Vagina (tissue), 2 donors: ENCODE results near the gene CREB5.

ENCODE experiments used
- CTCF ChIP-seq, 3 experiments: fragments of 450-650 bp in 2 of 3; fragments of 200-600 bp in 1 of 3; sonication (generic) in 1 of 3; IDR thresholded peaks; one replicate each; pipeline ENCODE4 v1.5.1; 2017 to 2019; ENCODE audit warnings: antibody characterized with exemption in 3 of 3, mild to moderate bottlenecking in 2 of 3, moderate library complexity in 2 of 3
- POLR2A ChIP-seq, 2 donors: fragments of 450-650 bp; IDR thresholded peaks; one replicate each; pipeline ENCODE4 v1.6.1; 2017; ENCODE audit warnings: antibody characterized with exemption in 2 of 2, mild to moderate bottlenecking in 2 of 2, moderate library complexity in 2 of 2

GRCh38 chr7:28573059-28573553 is 160.8 kb downstream of the CREB5 start:
- TF ChIP-seq POLR2A (IDR thresholded peaks at IDR 0.05) = no peak
- no peak for TF ChIP-seq CTCF (IDR thresholded peaks at IDR 0.05)
